GM21381 (cell line): ENCODE data around the gene CARHSP1.
"Not testable (repeated sequence)": the region's sequence is repeated elsewhere in the genome, so short reads cannot be mapped to it uniquely, and the experiment has no call there.

Source experiments
- ATAC-seq: cut with Tn5 transposase; IDR thresholded peaks from one replicate; pipeline ENCODE4 v1.9.1; 2021; ENCODE audit warnings: mild to moderate bottlenecking, moderate library complexity; ENCODE audit not compliant: unreplicated experiment

CARHSP1 gene

DNA sequence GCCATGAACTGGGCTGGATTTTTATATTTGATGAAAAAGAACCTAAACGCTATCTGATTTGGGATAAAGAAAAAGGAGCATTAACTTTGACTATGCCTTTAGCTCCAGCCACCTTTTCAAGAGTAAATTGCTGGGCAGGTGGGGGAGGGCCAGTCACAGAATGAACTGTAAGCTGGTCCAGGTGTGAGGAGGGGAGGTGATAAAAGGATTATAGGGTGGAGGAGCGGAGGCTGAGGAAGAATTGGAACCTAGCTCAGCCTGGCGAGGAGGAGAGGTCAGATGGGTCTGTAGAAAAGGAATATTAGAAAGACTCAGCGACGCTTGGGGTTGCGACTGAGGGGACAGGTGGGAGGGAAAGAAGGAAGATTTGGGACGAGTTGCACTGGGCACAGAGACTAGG is 32.0 kb downstream of the CARHSP1 start:
- ATAC-seq, result not testable (repeated sequence)

DNA sequence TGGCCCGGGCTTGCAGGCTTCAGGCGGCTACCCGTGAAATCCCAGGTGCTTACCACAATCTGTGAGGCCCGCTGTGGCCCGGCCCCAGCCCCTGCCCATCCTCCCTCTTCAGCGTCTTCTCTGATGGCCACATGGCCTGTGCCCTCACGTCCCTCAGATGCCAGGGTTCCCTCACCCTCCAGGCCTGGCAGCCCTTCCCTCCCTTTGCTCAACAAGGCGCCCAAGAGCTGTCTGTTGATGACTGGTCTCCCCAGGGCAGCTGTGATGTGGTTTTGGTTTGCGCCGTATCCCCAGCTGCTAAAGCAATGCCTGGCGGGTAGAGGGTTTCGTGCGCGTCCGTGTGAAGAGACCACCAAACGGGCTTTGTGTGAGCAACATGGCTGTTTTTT is 36.1 kb downstream of the CARHSP1 start:
- no peak for ATAC-seq

DNA sequence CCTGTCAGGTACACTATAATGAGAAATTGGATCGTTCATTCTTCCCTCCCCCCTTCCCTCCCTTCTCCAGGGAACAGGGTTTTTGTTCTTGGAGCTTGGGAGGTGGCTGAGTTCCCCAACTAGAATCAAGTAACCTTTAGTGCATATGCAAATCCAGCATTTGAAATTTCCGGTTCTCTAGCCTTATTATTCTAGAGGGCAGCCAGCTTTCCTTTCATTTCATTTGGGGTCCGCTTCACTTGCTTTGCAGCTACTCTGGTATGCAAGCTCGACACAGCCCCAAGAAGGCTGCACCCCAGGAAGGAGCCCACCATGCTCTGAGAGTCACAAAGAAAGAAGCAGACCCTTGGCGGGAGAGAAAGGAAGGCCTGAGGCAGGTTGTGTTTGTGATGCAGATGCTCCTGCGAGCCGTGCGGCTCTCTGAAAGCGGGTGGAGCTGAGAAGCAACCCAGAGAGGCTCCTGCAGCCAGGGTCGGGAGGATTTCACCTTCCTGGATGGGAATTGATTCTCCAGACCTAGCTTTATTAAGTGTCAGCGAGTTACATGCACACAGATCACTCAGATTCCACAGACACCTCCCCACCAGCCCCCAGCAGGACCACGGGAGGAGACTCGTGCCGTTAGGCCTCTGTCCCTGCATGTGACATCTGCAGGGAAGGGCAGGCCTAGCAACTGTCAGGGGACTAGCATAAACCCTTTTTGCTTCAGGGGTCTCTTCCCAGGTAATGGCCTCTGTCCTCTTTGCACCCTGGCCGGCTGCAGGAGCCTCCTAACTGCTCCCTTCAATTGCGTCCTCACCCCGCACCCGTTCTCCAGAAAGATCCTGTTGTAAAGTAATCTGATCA is 36.7 kb downstream of the CARHSP1 start:
- no peak for ATAC-seq

DNA sequence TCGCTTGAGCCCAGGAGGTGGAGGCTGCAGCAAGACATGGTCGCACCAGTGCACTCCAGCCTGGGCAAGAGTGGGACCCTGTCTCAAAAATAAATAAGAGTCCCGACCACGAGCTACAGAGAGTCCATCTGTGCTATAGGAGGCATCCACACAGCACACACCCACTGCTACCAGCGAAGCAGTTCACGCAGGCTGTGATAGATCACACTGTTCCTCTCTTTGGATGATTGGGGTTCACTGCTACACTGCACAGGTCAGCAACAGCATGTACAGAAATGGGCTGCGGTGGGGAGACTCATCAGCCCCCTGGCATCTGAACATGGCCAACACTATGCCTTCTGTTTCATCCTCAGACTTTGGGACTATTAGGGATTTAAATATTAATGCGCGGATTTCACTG is 37.4 kb downstream of the CARHSP1 start:
- ATAC-seq, result no peak

DNA sequence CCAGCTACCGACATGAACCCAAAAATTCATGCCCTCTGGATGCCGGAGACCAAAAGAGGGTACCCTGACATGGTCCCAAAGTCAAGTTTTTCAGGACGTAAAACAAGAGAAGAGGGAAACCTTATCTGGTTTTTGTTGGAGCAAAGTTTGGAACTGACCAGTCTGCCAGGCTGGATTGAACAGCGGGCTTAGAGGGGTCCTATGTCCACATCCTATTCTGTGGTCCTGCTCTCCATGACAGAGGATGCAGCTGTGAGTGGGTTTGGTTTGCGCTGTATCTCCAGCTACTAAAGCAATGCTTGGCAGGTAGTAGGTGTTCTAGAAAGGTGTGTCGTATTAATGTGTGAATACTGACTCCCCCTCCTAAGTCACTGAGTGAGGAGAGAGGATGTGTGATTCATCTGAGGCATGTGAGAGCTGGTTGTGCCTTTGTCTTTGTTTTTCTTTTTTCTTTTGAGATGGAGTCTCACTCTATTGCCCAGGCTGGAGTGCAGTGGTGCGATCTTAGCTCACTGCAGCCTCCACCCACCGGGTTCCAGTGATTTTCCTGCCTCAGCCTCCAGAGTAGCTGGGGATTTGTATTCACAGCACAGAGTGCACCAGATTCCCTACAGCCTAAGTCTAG is 40.2 kb downstream of the CARHSP1 start:
- no peak for ATAC-seq

DNA sequence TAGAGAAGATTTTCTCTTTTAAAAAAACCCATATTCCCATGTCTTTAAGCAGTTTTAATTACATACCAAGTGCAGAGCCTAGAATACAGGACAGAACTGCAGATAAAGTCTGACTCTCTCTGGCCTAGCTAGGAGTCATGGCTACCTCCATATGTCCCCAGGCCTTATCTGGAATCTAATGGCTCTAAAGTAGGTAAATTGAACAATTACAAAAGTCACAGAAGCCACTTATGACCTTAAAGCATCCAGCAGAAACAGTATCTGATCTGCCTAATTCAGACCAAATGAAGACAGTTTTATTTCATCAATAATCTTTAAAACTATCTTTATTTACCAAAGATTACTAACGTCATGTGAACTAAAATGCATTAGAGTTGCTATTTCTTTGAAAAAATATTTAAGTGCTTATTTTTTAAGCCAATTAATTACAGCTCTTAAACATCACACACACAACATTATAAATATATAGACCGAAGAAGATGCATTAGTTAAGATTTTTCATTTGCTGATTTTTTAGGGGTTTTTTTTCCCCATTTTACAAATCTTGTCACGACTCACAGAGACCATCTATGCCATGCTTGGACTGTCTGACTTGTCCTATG is 42.4 kb downstream of the CARHSP1 start:
- ATAC-seq, result no peak

DNA sequence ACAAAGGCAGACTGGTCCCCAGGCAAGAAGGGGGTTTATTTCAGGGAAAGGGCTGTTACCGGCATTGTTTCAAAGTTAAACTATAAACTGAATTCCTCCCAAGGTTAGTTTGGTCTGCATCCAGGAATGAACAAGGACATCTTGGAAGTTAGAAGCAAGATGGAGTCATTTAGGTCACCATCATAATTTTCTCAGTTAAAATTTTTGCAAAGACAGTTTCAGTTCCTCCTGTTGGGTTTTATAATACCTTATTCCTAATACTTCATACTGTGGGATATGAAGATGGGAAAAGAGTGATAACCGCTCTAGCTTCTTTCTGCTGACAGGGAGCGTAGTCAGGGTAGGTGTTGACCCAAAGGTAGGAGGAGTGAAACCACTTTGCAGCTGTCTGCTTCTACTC is 46.4 kb downstream of the CARHSP1 start:
- no peak for ATAC-seq

DNA sequence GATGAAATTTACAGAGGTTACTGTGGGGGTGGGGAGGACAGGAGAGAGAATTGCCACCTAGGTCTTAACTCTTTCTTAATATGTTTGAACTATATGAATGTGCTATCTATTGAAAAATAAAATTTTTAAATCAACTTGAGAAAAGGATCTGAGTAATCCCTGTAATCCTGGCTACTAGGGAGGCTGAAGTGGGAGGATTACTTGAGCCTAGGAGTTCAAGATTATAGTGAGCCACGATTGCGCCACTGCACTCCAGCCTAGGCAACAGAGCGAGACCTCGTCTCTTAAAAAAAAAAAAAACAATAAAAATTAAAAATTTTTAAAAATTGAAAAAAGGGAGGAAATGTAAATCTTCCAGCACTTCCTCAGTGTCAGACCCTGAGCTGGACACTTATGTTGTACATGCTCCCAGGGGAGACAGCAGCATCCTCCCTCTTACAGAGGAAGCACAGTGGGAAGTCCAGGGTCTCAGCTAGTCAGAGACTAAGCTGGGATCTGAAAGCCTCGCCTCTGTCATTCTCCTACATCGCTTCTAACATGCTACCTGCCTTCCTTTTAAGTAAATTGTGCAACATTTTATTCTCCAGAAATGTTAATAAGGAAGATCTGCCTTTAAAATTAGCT is 49.3 kb downstream of the CARHSP1 start:
- no peak for ATAC-seq

DNA sequence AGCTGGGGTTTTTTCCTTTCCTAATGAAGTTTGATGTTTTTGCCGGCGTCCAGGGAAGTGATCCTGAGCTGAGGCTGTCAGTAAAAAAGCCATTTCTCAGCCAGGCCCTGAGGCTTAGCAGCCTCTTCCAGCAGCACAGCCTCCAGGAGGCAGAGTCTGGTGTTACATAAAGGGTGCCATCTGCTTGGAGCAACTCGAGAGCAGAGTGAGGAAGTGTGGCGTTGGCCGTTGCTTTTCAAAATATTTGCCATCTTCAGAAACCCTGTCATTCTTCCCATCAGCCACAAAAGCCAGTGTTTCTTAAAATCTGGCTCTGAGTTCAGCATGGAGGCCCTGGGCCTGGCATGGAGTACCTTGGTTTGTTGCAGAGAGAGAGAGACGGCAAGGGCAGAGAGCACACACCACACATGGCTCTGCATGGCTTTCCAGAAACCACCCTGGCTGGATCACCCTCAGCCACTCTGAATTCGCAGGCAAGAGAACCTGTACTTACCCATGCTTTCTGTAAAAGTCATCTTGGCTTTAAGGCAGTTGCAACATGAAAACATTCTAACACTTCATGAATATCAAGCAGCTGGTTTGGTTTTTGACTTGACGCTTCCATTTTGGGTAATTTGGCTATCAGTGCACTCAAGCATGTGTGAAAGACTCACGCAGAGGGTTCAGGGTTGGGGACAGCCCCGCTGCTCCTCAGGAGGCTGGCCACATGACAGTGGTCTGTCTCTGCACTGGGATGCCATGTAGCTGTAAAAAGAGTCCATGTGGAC is 50.1 kb downstream of the CARHSP1 start:
- ATAC-seq, result peak; percentile 81

DNA sequence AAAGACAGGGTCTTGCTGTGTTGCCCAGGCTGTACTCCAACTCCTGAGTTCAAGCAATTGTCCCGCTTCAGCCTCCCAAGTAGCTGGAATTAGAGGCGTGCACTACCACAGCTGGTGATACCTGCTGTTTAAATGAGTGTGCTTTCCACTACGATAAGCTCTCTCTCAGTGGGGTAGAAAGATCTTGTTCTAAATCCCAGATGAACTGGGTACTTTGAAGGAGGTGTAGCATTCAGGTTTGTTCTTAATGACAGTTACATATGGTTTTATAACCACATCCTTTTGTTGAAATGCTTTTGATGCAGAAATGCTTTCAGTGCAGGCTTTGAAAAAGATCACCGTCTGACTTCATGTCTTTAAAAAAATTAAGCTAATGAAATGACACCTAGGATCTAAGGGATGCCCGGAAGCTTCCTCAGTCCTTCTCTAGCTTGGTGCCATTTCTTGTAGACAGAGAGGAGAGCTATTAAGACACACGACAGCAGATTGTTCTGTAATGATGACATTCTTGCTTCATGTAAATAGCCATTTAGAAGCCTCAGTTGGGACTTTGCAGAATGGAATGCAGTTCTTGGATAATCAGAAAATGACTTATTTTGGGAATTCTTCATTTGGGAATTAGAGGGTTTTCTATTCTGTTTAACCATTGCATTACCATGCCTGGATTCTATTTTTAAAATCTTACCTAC is 51.7 kb downstream of the CARHSP1 start:
- ATAC-seq, result no peak

DNA sequence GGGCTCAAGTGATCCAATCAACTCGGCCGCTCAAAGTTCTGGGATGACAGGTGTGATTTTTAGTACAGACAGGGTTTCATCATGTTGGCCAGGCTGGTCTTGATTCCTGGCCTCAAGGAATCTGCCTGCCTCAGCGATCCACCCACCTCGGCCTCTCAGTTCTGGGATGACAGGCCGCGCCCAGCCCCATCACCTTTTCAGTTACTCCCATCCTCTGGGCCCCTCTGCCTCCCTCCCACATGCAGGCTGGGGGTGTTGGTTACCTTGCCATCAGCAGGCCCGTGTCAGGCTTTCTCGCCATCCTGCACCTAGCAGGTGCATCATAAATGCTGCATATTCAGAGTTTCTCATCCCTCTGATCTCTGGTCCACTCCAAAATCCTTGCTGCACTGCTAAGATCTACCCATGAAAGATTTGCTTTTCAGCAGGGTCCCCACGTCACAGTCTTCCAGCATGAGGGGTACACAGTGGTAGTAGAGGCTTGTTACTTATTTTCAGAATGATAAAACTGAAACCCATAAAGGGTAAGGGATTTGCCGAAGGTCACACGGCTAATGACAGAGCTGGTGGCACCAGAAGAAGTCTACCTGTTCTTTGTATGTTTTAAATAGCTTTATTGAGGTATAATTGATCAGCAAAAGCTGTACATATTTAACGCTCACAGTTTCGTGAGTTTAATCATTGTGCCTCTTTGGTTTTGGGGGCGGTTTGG is 54.6 kb downstream of the CARHSP1 start:
- ATAC-seq, result no peak

DNA sequence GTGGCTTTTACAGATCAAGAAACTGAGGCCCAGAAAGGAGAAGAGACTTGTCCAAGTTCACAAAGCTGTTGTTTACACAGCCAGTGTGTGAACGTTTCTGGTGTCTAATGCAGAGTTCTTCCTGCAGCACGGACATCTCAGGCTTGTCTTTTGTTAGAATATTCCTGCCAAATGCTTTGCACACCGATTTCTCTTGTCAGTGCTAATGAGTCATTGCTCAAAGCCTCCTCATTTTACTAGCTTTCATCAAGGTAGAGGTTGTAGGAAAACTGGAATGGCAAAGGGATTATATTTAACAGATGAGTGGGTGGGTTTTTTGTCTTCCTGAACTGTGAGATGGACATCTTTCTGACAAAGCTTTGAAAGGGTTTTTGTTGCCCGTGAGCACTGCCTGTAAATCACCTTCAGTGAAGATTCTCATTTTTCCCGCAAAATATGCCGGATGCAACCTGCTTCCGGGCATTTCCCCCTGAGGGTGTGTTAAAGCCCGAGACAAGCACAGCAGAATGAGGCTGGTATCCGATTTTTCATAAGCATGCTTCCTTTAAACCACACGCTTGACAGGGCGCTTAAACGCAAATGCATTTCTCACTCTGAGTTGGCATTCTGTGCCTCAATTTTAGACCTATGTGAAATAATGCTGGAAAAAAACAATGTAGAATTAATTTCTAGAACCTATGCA is 56.5 kb downstream of the CARHSP1 start:
- ATAC-seq, result no peak

DNA sequence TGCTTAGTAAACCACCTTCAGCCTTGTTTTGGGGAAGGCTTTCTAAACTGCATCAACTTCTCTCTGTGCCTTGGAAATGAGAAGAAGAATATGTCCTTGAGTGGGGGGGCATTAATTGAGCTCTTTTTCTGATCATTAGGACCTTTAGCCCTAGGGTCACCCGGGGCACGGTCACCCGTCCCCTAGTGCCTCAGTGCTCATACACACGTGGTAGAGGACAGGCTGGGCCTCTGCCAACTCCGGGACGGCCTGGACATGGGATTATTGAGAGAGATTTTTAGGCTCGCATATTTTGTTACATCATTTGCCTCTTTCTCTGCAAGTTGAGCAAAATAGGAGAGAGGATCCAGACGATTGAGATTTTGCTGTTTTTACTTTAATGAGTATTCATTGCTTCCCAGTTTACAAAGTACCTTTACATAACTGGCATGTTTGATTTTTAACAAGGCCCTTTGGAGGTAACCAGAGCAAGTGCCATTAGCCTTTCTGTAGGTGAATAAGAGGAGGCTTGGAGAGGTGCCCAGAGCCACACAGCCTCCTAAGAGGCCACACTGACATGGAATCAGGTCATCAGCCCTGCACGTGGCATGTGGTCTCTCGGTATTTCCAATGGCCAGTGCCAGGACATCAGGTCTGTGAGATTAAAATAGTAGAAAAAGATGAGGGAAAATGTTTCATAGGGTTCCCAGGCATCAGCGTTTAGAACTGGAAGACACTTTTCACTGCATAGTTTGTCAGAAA is 60.0 kb downstream of the CARHSP1 start:
- no peak for ATAC-seq

DNA sequence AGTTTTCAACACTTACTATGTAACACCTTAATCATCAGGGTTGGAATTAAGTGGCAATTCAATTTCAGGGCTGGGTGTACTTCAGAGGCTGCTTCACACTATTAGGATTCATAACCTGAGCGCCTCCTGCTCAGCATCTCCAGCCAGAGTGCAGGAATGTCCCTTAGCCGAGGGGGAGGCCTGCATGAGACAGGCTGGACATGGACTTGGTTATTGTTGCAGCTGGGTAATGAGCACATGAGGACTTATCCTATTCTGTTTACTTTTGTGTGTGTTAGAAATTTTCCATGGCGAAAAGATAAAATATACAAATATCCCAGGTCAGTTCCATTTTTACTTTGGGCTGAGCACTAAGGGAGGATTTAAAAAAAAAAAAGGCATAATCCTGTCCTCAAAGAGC is 60.8 kb downstream of the CARHSP1 start:
- no peak for ATAC-seq

DNA sequence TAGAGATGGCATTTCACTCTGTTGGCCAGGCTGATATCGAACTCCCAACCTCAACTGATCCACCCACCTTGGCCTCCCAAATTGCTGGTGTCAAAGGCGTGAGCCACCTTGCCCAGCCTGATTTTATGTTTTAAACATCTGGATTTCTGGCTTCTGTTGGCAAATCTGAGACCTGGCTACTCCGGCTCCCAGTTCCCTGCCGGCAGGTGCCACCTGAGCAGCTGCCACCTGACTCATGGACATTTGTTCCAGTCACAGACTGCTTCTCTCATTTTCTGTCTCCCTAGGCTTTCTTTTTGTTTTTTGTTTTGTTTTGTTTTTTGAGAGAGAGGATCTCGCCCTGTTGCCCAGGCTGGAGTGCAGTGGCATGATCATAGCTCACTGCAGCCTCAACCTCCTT is 61.6 kb downstream of the CARHSP1 start:
- no peak for ATAC-seq

DNA sequence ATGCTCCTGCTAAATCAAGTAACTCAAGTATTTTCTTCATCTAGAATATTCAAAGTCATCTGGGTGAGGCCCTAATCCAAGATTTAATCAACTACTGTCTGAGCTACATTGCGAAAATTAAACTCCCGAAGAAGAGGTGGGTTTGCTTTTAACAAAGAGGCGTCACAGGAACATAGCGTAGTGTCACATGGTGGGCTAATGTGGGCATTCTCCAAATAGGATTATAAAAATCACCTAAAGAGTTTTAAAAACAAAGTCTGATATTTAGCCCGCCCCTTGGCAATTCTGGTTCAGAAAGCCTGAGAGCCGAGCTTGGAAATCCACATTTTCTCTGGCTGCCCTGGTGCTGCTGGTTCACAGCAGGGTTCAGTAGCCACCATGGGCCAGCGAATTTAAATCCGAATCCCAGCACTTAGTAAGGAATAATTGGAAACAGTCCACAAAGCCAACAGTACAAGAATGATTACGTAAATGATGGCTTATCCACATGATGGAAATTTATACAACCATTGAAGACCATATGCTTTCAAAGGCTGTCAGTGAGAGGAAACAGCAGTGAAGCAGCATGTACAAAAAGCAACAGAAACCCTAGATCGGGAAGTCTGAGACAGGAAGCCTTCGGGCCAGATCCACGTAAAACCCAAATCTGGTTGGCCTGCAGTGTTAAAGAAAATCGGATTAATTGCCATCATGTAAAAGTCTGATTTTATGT is 62.4 kb downstream of the CARHSP1 start:
- ATAC-seq, result no peak

DNA sequence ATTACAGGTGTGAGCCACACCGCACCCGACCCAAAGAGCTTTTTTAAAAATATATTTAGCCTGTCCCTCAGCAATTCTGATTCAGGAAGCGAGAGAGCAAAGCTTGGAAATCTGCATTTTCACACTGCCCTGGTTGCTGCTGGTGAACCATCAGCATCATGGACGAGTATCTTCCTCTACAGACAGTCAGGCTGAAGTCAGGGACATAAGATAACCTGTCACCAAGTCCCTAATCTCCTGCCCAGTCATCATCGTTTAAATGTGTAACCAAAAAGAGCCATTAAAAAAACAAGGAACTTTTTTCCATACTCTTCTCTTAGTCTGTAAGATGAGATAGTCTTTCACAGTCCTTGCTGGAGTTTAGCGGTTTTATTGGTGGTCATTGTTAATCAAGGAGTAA is 64.5 kb downstream of the CARHSP1 start:
- ATAC-seq, result no peak

DNA sequence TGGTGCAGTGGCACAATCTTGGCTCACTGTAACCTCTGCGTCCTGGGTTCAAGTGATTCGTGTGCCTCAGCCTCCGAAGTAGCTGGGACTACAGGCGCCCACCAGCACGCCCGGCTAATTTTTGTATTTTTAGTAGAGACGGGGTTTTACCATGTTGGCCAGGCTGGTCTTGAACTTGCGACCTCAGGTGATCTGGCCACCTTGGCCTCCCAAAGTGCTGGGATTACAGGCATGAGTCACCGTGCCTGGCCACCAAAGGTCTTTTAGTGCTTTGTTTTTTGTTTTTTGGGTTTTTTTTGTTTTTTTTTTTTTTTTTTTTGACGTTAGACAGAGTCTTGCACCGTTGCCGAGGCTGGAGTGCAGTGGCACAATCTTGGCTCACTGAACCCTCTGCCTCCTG is 65.1 kb downstream of the CARHSP1 start:
- not testable (repeated sequence) for ATAC-seq
